ENCODE results near the gene MERTK. TPM values are rescaled to one million over a fixed set of nuclear protein-coding genes. Genes with fewer than 3 reads are reported as not detected.

Gene MERTK
- total and polyA plus RNA-seq, 2 donors from 2014 or later: 9.2 to 32.2 TPM

DNA sequence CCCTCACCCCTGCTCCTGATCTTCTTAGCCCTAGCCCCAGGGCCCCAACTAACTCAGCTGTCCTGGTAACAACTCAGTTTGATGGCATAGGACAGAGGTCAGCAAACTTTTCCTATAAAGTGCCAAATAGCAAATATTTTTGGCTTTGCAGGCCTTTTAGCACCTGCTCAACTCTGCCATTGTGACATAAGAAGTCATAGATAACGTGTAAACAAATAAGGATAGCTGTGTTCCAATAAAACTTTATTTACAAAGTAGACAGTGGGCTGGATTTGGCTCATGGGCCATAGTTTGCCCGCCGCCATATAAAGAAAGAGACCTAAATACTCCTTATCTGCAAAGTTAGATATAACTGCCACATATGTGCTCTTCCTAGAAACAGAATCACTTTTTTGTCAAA, 129.4 kb downstream of the MERTK start:
- no peaks in the 10 kb centered on the region for H3K27me3 ChIP-seq (ENCODE audit: control insufficient read depth, insufficient read depth, low read length)
- TF ChIP-seq, protein P1, sequence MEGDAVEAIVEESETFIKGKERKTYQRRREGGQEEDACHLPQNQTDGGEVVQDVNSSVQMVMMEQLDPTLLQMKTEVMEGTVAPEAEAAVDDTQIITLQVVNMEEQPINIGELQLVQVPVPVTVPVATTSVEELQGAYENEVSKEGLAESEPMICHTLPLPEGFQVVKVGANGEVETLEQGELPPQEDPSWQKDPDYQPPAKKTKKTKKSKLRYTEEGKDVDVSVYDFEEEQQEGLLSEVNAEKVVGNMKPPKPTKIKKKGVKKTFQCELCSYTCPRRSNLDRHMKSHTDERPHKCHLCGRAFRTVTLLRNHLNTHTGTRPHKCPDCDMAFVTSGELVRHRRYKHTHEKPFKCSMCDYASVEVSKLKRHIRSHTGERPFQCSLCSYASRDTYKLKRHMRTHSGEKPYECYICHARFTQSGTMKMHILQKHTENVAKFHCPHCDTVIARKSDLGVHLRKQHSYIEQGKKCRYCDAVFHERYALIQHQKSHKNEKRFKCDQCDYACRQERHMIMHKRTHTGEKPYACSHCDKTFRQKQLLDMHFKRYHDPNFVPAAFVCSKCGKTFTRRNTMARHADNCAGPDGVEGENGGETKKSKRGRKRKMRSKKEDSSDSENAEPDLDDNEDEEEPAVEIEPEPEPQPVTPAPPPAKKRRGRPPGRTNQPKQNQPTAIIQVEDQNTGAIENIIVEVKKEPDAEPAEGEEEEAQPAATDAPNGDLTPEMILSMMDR (IDR thresholded peaks at IDR 0.05; ENCODE audit: borderline replicate concordance, extremely low read depth, insufficient read depth): no peak
- intact Hi-C loops (cut with DNase I): no loop called here

GRCh38 chr2:112029164-112029563, 130.8 kb downstream of the MERTK start:
- no peak overlapping the region for H3K4me3 ChIP-seq (ENCODE audit: low read length in 3 of 3)
- no peaks in the 10 kb centered on the region for H3K27me3 ChIP-seq (ENCODE audit: control insufficient read depth, insufficient read depth, low read length)
- H3K9me3 ChIP-seq (ENCODE audit: control insufficient read depth in 2 of 3, insufficient read depth in 1 of 3, low read length in 3 of 3): no peaks in the 10 kb centered on the region
- H3K27ac ChIP-seq (ENCODE audit: low read depth in 2 of 2, low read length in 2 of 2): no peak overlapping the region
- no peak for FAIRE-seq
- H3K36me3 ChIP-seq (ENCODE audit: control insufficient read depth in 2 of 3, insufficient read depth in 3 of 3, low read length in 3 of 3): peaks cover 0 to 7% (median 0%) of the 10 kb centered on the region in 3 donors
- TF ChIP-seq, protein P1 (IDR thresholded peaks at IDR 0.05; ENCODE audit: borderline replicate concordance, extremely low read depth, insufficient read depth): no peak
- peaks cover 0 to 12% (median 5%) of the 10 kb centered on the region in 3 donors for H3K4me1 ChIP-seq (ENCODE audit: control insufficient read depth in 2 of 3, insufficient read depth in 2 of 3, low read depth in 1 of 3, low read length in 3 of 3)
- H3K9ac ChIP-seq (ENCODE audit: low read length in 3 of 3): no peak overlapping the region
- intact Hi-C loops (cut with DNase I): no loop called here
- no peak for DNase-seq

More for the DNA sequence above, 129.4 kb downstream of the MERTK start:
- DNase-seq: no peak
- H3K4me3 ChIP-seq (ENCODE audit: low read length in 3 of 3): no peak overlapping the region
- FAIRE-seq: no peak
- peaks cover 0 to 10% (median 2%) of the 10 kb centered on the region in 3 donors for H3K4me1 ChIP-seq (ENCODE audit: control insufficient read depth in 2 of 3, insufficient read depth in 2 of 3, low read depth in 1 of 3, low read length in 3 of 3)
- H3K36me3 ChIP-seq (ENCODE audit: control insufficient read depth in 2 of 3, insufficient read depth in 3 of 3, low read length in 3 of 3): peaks cover 0 to 7% (median under 1%) of the 10 kb centered on the region in 3 donors
- no peak overlapping the region for H3K27ac ChIP-seq (ENCODE audit: low read depth in 2 of 2, low read length in 2 of 2)
- no peak overlapping the region for H3K9ac ChIP-seq (ENCODE audit: low read length in 3 of 3)
- no peaks in the 10 kb centered on the region for H3K9me3 ChIP-seq (ENCODE audit: control insufficient read depth in 2 of 3, insufficient read depth in 1 of 3, low read length in 3 of 3)

DNA sequence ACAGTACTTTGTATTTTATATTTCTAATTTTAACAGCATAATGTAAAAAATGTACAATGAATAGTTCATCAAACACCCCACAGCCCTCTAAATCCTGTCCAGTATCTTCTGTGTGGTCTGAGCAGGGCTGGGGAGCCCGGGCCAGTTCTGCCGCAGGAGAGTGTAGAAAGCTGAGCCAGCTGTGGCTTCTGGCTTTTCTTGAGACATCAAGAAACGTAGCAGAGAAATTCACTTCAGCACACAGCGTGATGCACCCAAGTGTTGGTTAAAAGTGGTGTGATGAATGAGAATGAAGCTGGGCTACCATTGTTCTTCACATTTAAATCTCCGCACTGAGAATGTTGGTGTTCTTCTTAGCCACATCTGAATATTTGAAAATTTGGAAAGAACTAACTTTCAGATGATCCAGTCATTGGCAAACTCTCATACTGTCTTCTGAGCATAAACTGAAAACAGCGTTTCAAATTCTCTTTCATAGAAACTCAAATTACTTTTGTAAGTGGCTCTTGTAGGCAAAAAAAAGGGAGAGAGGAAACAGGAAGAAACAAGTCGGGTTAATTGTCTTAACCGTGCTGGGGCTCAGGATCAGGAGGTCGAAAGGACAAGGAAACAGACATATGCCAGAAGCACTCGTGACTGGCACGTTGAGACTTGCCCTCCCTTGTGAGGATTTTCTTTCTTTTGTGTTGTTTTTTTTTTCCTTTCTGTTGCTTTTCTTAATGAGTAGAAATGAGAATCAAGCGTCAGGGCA, 133.2 kb downstream of the MERTK start:
- TF ChIP-seq, protein P1 (IDR thresholded peaks at IDR 0.05; ENCODE audit: borderline replicate concordance, extremely low read depth, insufficient read depth): no peak
- intact Hi-C loops (cut with DNase I): no loop called here

More for the DNA sequence above, 133.2 kb downstream of the MERTK start:
- no peaks in the 10 kb centered on the region for H3K9me3 ChIP-seq (ENCODE audit: control insufficient read depth in 2 of 3, insufficient read depth in 1 of 3, low read length in 3 of 3)
- peak overlapping the region in 1 of 2 donors; percentile 39 for H3K27ac ChIP-seq (ENCODE audit: low read depth in 2 of 2, low read length in 2 of 2)
- no peak for FAIRE-seq
- no peak overlapping the region for H3K9ac ChIP-seq (ENCODE audit: low read length in 3 of 3)
- H3K4me3 ChIP-seq (ENCODE audit: low read length in 3 of 3): peak overlapping the region in 1 of 3 donors; percentile 5
- no peaks in the 10 kb centered on the region for H3K27me3 ChIP-seq (ENCODE audit: control insufficient read depth, insufficient read depth, low read length)
- peaks cover 0 to 2% (median 0%) of the 10 kb centered on the region in 3 donors for H3K36me3 ChIP-seq (ENCODE audit: control insufficient read depth in 2 of 3, insufficient read depth in 3 of 3, low read length in 3 of 3)
- DNase-seq: peak in 1 of 5 donors; percentile 34
- H3K4me1 ChIP-seq (ENCODE audit: control insufficient read depth in 2 of 3, insufficient read depth in 2 of 3, low read depth in 1 of 3, low read length in 3 of 3): peaks cover 0 to 12% (median 5%) of the 10 kb centered on the region in 3 donors

All from kidney (tissue), 14 donors.